Right lobe of liver (tissue), 4 donors: ENCODE results near the gene PIAS4.

Experiments
- POLR2A ChIP-seq: fragments of 450-650 bp; IDR thresholded peaks from one replicate; pipeline ENCODE4 v1.6.1; 2017; ENCODE audit warnings: antibody characterized with exemption, mild to moderate bottlenecking
- TF ChIP-seq, protein P1 (sequence below), 4 donors: fragments of 200-600 bp in 3 of 4; fragments of 450-650 bp in 1 of 4; IDR thresholded peaks; one replicate each; pipeline versions ENCODE4 v1.5.1 to v1.8.0; 2016 to 2022; ENCODE audit warnings: antibody characterized with exemption in 4 of 4, mild to moderate bottlenecking in 2 of 4
- donor health status: DM: no; HTN: no; CAD: no.
- donor health status: DM: no; HTN: no; CAD: no.
- donor health status: DM: no; HTN: yes; CAD: no.

DNA sequence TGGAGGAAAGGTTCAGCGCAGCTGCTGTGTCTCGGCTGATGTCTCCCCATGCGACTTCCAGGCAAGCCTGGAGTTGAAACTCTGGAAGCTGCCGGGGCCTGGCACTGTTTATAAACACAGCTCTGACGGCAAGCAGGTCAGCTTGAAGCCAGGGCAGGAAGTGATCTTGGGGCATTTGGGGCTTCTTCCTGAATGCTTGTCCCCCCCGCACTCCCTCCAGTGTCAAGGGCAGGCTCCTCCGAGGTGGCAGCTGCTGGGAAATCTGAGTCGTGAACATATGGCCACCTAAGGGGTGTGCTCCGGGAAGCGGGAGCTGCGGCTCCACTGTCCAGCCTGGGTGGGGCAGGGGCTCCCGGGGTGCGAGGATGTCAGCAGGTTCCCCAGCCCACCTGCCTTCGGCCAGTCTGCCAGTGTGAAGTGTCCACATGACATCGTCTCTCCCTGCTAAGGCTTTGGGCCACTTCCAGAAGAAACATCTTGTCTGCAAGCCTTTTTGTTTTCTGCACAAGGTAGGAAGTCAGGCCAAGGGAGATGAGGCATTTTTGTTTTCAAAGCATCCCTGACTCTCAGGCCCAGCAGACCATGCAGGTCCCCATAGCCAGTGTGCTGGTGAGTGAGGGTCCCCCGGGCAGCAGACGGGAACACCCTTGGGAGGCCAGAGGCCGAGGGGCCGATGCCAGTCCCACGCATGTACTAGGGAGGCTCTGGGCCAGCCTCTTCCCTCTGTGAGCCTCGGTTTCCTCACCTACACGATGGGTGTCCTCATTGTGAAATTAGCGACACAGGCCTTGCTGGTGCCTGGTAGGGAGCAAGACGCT, 2.7 kb downstream of the PIAS4 start:
- TF ChIP-seq, protein P1, sequence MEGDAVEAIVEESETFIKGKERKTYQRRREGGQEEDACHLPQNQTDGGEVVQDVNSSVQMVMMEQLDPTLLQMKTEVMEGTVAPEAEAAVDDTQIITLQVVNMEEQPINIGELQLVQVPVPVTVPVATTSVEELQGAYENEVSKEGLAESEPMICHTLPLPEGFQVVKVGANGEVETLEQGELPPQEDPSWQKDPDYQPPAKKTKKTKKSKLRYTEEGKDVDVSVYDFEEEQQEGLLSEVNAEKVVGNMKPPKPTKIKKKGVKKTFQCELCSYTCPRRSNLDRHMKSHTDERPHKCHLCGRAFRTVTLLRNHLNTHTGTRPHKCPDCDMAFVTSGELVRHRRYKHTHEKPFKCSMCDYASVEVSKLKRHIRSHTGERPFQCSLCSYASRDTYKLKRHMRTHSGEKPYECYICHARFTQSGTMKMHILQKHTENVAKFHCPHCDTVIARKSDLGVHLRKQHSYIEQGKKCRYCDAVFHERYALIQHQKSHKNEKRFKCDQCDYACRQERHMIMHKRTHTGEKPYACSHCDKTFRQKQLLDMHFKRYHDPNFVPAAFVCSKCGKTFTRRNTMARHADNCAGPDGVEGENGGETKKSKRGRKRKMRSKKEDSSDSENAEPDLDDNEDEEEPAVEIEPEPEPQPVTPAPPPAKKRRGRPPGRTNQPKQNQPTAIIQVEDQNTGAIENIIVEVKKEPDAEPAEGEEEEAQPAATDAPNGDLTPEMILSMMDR (IDR thresholded peaks at IDR 0.05) = no peak
- no peak for TF ChIP-seq POLR2A
